ENCODE measurements around the gene THBS2.

THBS2 gene

DNA sequence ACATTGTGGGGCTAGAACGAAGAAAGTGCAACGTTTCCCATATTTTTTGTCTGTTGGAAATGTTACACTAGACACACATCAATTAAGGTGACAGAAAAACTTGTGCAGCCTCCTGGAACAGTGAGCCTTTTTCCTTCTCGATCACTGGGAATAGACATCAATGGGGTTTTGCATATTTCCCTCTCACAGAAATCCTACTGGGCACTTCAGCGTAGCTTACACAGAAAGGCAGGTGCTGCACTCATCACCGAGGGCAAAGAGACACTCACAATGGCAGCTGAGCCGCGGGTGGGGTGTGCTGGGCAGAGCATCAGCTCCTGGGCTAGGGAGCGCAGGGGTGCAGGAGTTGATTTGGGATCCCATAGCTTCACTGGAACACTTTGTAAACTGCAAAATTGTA, 64.5 kb downstream of the THBS2 start:
- H3K9ac ChIP-seq (ENCODE audit: low read length): no peak overlapping the region
- no peaks in the 10 kb centered on the region for H3K9me2 ChIP-seq (ENCODE audit: low read depth, low read length)
- no peaks in the 10 kb centered on the region for H3K4me1 ChIP-seq (ENCODE audit: insufficient read depth, low read length, severe bottlenecking)
- TF ChIP-seq EZH2 (IDR thresholded peaks at IDR 0.05; ENCODE audit: borderline replicate concordance, low read length): no peak
- H3K4me2 ChIP-seq (ENCODE audit: low read length): no peak overlapping the region
- no peak overlapping the region for H3K27ac ChIP-seq (ENCODE audit: low read depth, low read length, poor library complexity, severe bottlenecking)
- no peak overlapping the region for H3K4me3 ChIP-seq (ENCODE audit: low read depth, low read length, poor library complexity, severe bottlenecking)
- H3K27me3 ChIP-seq (ENCODE audit: insufficient read depth, low read length): no peaks in the 10 kb centered on the region
- H3K9me3 ChIP-seq (ENCODE audit: low read length): no peaks in the 10 kb centered on the region
- H2AFZ ChIP-seq (ENCODE audit: low read length): no peak overlapping the region
- H3F3A ChIP-seq (ENCODE audit: insufficient read depth, low read length): no peaks in the 10 kb centered on the region
- H4K20me1 ChIP-seq (ENCODE audit: insufficient read depth, low read length): no peaks in the 10 kb centered on the region
- H3K36me3 ChIP-seq (ENCODE audit: insufficient read depth, low read length): no peaks in the 10 kb centered on the region
- no peaks in the 10 kb centered on the region for H3K79me2 ChIP-seq (ENCODE audit: insufficient read depth, low read length)

- no peak overlapping the region for H3K27ac ChIP-seq (ENCODE audit: low read depth, low read length, poor library complexity, severe bottlenecking)
- H3K9me3 ChIP-seq (ENCODE audit: low read length): no peaks in the 10 kb centered on the region
- H3K4me2 ChIP-seq (ENCODE audit: low read length): no peak overlapping the region
- H3K79me2 ChIP-seq (ENCODE audit: insufficient read depth, low read length): no peaks in the 10 kb centered on the region
- no peak overlapping the region for H3K4me3 ChIP-seq (ENCODE audit: low read depth, low read length, poor library complexity, severe bottlenecking)
- no peaks in the 10 kb centered on the region for H4K20me1 ChIP-seq (ENCODE audit: insufficient read depth, low read length)
- no peaks in the 10 kb centered on the region for H3F3A ChIP-seq (ENCODE audit: insufficient read depth, low read length)
- H3K4me1 ChIP-seq (ENCODE audit: insufficient read depth, low read length, severe bottlenecking): no peaks in the 10 kb centered on the region
- H3K27me3 ChIP-seq (ENCODE audit: insufficient read depth, low read length): no peaks in the 10 kb centered on the region
- H2AFZ ChIP-seq (ENCODE audit: low read length): no peak overlapping the region
- no peak overlapping the region for H3K9ac ChIP-seq (ENCODE audit: low read length)
- TF ChIP-seq EZH2 (IDR thresholded peaks at IDR 0.05; ENCODE audit: borderline replicate concordance, low read length): no peak
- TF ChIP-seq, protein P1, sequence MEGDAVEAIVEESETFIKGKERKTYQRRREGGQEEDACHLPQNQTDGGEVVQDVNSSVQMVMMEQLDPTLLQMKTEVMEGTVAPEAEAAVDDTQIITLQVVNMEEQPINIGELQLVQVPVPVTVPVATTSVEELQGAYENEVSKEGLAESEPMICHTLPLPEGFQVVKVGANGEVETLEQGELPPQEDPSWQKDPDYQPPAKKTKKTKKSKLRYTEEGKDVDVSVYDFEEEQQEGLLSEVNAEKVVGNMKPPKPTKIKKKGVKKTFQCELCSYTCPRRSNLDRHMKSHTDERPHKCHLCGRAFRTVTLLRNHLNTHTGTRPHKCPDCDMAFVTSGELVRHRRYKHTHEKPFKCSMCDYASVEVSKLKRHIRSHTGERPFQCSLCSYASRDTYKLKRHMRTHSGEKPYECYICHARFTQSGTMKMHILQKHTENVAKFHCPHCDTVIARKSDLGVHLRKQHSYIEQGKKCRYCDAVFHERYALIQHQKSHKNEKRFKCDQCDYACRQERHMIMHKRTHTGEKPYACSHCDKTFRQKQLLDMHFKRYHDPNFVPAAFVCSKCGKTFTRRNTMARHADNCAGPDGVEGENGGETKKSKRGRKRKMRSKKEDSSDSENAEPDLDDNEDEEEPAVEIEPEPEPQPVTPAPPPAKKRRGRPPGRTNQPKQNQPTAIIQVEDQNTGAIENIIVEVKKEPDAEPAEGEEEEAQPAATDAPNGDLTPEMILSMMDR (IDR thresholded peaks at IDR 0.05; ENCODE audit: low read length): no peak
- no peaks in the 10 kb centered on the region for H3K9me2 ChIP-seq (ENCODE audit: low read depth, low read length)
- H3K36me3 ChIP-seq (ENCODE audit: insufficient read depth, low read length): no peaks in the 10 kb centered on the region
These were observed 65.2 kb downstream of the THBS2 start for GRCh38 chr6:169188475-169188874.

DNA sequence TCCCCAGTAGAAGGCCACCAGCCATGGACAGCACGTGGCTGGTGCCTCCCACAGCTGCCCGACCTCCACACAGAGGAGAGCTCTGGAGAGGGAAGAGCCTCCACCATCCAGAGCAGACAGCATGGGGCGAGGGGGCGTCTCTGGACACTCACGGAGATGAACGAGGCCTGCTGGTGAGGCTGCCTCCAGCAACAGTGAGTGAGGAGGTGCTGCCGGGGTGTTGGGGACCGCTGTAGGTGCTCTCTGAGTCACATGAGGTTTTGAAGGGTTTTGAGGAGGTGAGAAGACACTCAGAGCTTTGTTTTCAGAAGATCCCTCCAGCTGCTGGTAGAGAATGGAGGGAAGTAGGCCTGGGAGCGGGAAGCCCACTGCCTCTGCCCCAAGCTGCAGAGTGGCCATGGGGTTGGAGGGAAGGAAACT, 65.6 kb downstream of the THBS2 start:
- Histone ChIP-seq H3K36me3 (ENCODE audit: insufficient read depth, low read length) (no peaks in the 10 kb centered on the region), H2AFZ (ENCODE audit: low read length) (no peak overlapping the region), H4K20me1 (ENCODE audit: insufficient read depth, low read length) (no peaks in the 10 kb centered on the region), H3K79me2 (ENCODE audit: insufficient read depth, low read length) (no peaks in the 10 kb centered on the region), H3F3A (ENCODE audit: insufficient read depth, low read length) (no peaks in the 10 kb centered on the region), H3K4me1 (ENCODE audit: insufficient read depth, low read length, severe bottlenecking) (no peaks in the 10 kb centered on the region), H3K4me2 (ENCODE audit: low read length) (no peak overlapping the region), H3K27ac (ENCODE audit: low read depth, low read length, poor library complexity, severe bottlenecking) (no peak overlapping the region), H3K9me2 (ENCODE audit: low read depth, low read length) (no peaks in the 10 kb centered on the region), H3K9me3 (ENCODE audit: low read length) (no peaks in the 10 kb centered on the region), H3K9ac (ENCODE audit: low read length) (no peak overlapping the region), H3K27me3 (ENCODE audit: insufficient read depth, low read length) (no peaks in the 10 kb centered on the region), H3K4me3 (ENCODE audit: low read depth, low read length, poor library complexity, severe bottlenecking) (no peak overlapping the region)
- TF ChIP-seq EZH2 (IDR thresholded peaks at IDR 0.05; ENCODE audit: borderline replicate concordance, low read length): no peak
- TF ChIP-seq, protein P1 (IDR thresholded peaks at IDR 0.05; ENCODE audit: low read length): no peak

- no peak overlapping the region for H3K9ac ChIP-seq (ENCODE audit: low read length)
- TF ChIP-seq EZH2 (IDR thresholded peaks at IDR 0.05; ENCODE audit: borderline replicate concordance, low read length): no peak
- TF ChIP-seq, protein P1 (IDR thresholded peaks at IDR 0.05; ENCODE audit: low read length): no peak
- H3K27ac ChIP-seq (ENCODE audit: low read depth, low read length, poor library complexity, severe bottlenecking): no peak overlapping the region
These were observed 67.0 kb downstream of the THBS2 start for GRCh38 chr6:169186496-169187169.

More at GRCh38 chr6:169186496-169187169, 67.0 kb downstream of the THBS2 start:
- Histone ChIP-seq H3K36me3 (ENCODE audit: insufficient read depth, low read length) (no peaks in the 10 kb centered on the region), H2AFZ (ENCODE audit: low read length) (no peak overlapping the region), H3K4me3 (ENCODE audit: low read depth, low read length, poor library complexity, severe bottlenecking) (no peak overlapping the region), H3K27me3 (ENCODE audit: insufficient read depth, low read length) (no peaks in the 10 kb centered on the region), H3K9me2 (ENCODE audit: low read depth, low read length) (no peaks in the 10 kb centered on the region), H3K4me1 (ENCODE audit: insufficient read depth, low read length, severe bottlenecking) (no peaks in the 10 kb centered on the region), H3F3A (ENCODE audit: insufficient read depth, low read length) (no peaks in the 10 kb centered on the region), H3K79me2 (ENCODE audit: insufficient read depth, low read length) (no peaks in the 10 kb centered on the region), H4K20me1 (ENCODE audit: insufficient read depth, low read length) (no peaks in the 10 kb centered on the region), H3K4me2 (ENCODE audit: low read length) (no peak overlapping the region), H3K9me3 (ENCODE audit: low read length) (no peaks in the 10 kb centered on the region)

Measured in OCI-LY1 (cell line).